ENCODE data around the gene GAD1.

Gene GAD1

GRCh38 chr2:170813611-170814532, 2.8 kb upstream of the GAD1 start:
- ATAC-seq (replicated peaks): no peak
- DNase-seq: no peak
- Mint-ChIP-seq H3K27ac (peak overlapping the region; percentile 67), H3K36me3 (peaks cover 0 to 5% of the 10 kb centered on the region in 2 donors), H3K9me3 (no peaks in the 10 kb centered on the region), H3K27me3 (peaks cover 66 to 77% of the 10 kb centered on the region in 2 donors), H3K4me3 (peak overlapping the region in 1 of 2 donors; percentile 27), H3K4me1 (peaks cover 33 to 53% of the 10 kb centered on the region in 2 donors)

DNA sequence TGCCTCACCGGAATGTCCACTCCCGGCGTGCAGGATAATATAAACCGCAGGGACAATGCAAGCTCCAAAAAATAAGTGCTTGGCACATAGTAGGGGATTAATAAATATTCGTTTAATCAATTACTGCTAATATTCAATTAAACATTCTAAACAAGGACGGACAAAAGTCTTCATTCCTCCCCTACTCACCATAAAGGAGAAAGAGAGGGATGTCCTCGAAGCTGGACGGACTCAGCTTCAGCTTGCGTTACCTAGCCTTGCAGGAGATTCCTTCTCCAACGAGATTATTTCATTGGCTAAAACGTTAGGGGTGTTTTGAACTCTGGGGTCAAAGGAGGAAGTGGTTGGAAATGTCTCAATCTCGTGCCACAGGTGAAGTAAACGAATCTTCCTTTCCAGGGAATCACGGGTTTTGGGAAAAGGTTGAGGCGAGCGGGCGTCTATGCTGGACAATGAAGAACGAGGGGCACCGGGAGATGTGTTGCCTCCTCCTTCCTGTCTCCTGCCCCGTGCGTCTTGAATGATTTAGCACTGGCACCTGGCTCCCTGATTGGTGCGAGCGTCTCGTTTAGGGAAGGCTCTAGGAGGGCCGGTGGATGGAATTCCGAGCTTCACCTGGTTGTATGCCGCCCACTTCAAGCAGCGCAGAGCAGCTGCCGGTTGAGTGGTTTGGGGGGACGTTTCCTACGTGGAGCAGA, 2.0 kb upstream of the GAD1 start:
- Mint-ChIP-seq H3K4me1 (peaks cover 34 to 59% of the 10 kb centered on the region in 2 donors), H3K27me3 (peaks cover 62 to 77% of the 10 kb centered on the region in 2 donors), H3K36me3 (peaks cover 0 to 5% of the 10 kb centered on the region in 2 donors), H3K27ac (peak overlapping the region; percentile 37), H3K4me3 (peak overlapping the region in 1 of 2 donors; percentile 41), H3K9me3 (no peaks in the 10 kb centered on the region)
- DNase-seq (no peak), ATAC-seq (replicated peaks) (no peak)

DNA sequence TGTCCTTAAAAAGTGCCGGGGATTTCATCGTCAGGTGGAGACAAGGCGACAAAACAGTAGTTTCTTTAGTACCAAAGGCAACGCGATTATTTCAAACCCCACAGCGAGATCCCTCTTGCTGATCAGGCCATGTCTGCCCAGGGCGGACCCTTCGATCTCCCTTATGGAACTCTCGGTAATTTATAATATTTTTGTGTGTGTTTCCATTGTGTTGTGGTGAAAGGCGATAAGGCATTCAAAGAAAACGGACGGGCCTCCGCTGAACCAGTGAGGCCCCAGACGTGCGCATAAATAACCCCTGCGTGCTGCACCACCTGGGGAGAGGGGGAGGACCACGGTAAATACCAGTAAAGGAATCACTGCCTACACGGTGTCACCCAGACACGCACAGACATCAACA, 1.4 kb upstream of the GAD1 start:
- Mint-ChIP-seq H3K4me1 (peaks cover 35 to 64% of the 10 kb centered on the region in 2 donors), H3K36me3 (peaks cover 0 to 5% of the 10 kb centered on the region in 2 donors), H3K27me3 (peaks cover 63 to 77% of the 10 kb centered on the region in 2 donors), H3K27ac (peak overlapping the region; percentile 93), H3K9me3 (no peaks in the 10 kb centered on the region), H3K4me3 (peak overlapping the region; percentile 74 to 82)
- ATAC-seq (replicated peaks) (no peak), DNase-seq (no peak)

DNA sequence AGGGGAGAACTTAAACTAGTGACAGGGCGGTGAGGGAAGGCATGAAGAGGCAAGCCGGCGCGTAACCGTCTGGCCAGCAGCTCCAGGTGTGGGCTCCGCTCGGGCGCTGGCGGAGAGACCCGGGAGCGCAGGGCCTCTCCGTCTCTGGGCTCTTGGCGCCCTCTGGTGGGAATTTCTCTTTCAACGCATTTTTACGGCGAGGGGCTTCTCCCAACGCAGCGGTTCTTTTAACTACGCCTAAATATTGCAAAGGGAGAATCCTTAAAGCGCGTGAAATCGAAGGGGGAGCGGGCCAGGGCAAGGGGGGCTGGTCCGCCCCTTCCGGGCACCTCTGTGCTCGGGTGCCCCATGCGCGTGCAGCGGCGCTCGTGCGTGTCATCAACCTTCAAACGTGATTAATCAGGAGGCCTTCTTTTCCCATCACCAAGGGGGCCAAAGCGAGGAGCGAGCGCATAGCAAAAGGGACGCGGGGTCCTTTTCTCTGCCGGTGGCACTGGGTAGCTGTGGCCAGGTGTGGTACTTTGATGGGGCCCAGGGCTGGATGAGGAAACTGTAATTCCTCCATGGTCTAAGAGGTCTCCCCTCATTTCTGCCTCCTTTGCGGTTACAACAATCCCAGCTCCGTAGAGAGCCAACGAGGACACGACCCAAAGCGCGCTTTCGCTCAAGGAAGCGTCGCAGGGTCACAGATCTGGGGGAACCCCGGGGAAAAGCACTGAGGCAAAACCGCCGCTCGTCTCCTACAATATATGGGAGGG, 762 bp upstream of the GAD1 start:
- H3K36me3 Mint-ChIP-seq: peaks cover 4 to 11% of the 10 kb centered on the region in 2 donors
- H3K27ac Mint-ChIP-seq: peak overlapping the region; percentile 93
- ATAC-seq (replicated peaks): peak; percentile 49 to 63
- H3K4me3 Mint-ChIP-seq: peak overlapping the region; percentile 74 to 82
- peaks cover 41 to 70% of the 10 kb centered on the region in 2 donors for H3K4me1 Mint-ChIP-seq
- peaks cover 69 to 80% of the 10 kb centered on the region in 2 donors for H3K27me3 Mint-ChIP-seq
- DNase-seq: peak; percentile 44
- H3K9me3 Mint-ChIP-seq: peaks cover 0 to 2% of the 10 kb centered on the region in 2 donors

DNA sequence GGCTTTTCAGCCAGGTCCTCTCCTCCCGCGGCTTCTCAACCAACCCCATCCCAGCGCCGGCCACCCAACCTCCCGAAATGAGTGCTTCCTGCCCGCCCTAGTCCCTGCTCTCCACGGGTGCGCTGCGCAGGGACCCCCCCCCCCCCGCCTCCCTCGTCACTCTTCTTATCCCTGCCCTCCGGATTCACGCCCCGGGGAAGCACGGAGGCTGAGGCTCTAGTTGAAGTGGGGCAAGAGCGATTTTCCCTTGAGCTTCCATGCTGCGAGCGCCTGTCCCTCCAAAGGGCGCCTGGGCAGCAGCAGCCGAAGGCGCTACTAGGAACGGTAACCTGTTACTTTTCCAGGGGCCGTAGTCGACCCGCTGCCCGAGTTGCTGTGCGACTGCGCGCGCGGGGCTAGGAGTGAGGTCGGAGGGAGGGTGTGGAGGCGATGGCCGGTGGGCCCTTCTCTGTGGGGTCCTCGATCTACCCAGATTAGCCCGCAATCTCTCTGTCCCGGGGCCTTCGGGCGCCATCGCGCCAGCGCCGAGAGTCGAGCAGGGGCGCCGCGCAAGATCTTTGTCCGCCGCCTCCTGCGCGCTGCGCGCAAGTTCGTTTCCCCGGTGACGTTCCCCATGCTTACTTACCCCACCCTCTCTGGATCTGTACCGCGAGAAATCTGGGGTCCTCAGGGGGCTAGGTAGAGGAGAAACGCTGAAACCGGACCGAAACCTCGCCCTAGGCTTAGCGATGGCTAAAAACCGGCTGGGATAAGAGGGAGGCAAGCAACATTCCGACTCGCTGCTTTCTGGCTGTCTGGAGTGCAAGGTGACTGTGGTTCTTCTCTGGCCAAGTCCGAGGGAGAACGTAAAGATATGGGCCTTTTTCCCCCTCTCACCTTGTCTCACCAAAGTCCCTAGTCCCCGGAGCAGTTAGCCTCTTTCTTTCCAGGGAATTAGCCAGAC, 677 bp downstream of the GAD1 start:
- H3K27me3 Mint-ChIP-seq: peaks cover 78 to 94% of the 10 kb centered on the region in 2 donors
- peak overlapping the region; percentile 75 to 82 for H3K4me3 Mint-ChIP-seq
- peaks cover 7 to 11% of the 10 kb centered on the region in 2 donors for H3K36me3 Mint-ChIP-seq
- DNase-seq (no peak), ATAC-seq (replicated peaks) (peak in 1 of 2 donors; percentile 2)
- peak overlapping the region; percentile 83 for H3K27ac Mint-ChIP-seq
- H3K9me3 Mint-ChIP-seq: peaks cover 0 to 2% of the 10 kb centered on the region in 2 donors
- peaks cover 53 to 84% of the 10 kb centered on the region in 2 donors for H3K4me1 Mint-ChIP-seq

DNA sequence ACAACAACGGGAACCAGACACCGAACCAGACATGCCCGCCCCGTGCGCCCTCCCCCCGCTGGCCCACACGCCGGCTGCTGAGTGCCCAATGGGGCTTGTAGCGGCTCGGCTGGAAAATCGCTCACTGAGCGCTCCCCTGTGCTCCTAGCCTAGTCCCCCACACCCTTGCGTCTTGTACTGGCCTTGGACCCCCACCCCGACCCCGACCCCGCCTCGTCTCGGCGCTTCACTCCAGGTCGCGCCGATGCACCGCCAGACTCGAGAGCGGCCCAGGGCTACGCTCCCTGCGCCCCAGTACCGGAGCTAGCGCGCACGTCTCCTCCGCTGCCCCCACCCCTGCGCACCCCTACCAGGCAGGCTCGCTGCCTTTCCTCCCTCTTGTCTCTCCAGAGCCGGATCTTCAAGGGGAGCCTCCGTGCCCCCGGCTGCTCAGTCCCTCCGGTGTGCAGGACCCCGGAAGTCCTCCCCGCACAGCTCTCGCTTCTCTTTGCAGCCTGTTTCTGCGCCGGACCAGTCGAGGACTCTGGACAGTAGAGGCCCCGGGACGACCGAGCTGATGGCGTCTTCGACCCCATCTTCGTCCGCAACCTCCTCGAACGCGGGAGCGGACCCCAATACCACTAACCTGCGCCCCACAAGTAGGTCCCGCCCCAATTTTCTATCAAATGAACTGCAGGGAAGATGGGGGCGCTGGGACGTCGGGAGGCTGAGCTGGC, 1.5 kb downstream of the GAD1 start:
- Mint-ChIP-seq H3K27ac (peak overlapping the region; percentile 90), H3K4me1 (peaks cover 56 to 89% of the 10 kb centered on the region in 2 donors), H3K27me3 (peaks cover 76 to 92% of the 10 kb centered on the region in 2 donors), H3K4me3 (peak overlapping the region; percentile 75 to 82), H3K36me3 (peaks cover 10 to 11% of the 10 kb centered on the region in 2 donors), H3K9me3 (peaks cover 0 to 2% of the 10 kb centered on the region in 2 donors)
- no peak for DNase-seq
- ATAC-seq (replicated peaks): no peak

GRCh38 chr2:170818752-170819470, 2.2 kb downstream of the GAD1 start:
- no peak for ATAC-seq (replicated peaks)
- DNase-seq: no peak
- peaks cover 51 to 91% of the 10 kb centered on the region in 2 donors for H3K4me1 Mint-ChIP-seq
- peak overlapping the region; percentile 69 to 76 for H3K4me3 Mint-ChIP-seq
- peaks cover 0 to 2% of the 10 kb centered on the region in 2 donors for H3K9me3 Mint-ChIP-seq
- H3K27me3 Mint-ChIP-seq: peaks cover 71 to 89% of the 10 kb centered on the region in 2 donors
- peaks cover 10 to 11% of the 10 kb centered on the region in 2 donors for H3K36me3 Mint-ChIP-seq
- peak overlapping the region; percentile 90 for H3K27ac Mint-ChIP-seq

DNA sequence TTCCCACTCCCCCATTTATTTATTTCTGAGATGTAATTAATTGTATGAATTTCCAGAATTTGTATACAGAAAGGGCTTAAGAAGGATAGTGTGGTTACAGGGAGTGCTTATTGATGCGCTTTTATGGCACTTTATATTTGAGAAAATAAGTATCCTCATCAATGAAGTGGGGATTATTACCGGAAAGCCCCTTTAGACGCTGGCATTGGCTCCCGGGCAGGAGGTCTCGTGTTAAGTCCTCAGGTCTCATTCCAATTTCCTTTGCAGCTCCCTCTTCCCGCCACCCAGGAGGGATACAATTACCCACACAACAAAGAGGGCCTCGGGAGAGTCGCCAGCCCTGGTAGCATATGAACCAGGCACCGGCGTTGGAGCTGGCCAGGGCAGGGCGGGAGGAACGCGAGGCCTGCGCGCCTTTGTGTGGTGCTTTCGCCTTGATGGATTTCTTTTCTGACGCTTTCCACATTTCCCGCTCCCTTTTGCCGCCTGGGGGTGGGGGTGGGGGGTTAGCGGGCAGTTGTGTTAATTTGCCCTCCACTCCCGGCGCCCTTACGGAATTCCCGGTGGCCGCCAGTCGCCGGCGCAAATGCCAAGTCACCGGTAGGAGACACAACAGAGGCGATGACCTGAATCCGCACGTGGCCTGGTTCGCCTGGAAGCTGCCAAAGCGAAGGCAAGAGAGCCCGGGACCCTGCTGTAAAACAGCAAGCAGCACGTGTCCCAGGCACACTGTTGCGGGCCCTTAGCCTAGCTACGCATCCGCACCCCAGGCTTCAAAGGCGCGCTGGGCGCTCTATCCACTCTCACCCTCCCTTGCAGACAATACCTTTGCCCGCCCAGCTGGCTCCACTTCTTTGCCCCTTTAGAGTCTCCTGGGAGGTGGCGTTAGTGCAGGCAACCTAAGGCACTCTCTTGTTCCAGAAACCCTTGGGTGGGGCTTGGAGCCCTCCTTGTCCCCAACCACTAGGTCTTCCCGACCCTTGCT, 3.3 kb downstream of the GAD1 start:
- Mint-ChIP-seq H3K4me3 (peak overlapping the region; percentile 79 to 80), H3K9me3 (peaks cover 0 to 2% of the 10 kb centered on the region in 2 donors), H3K4me1 (peaks cover 46 to 89% of the 10 kb centered on the region in 2 donors), H3K27me3 (peaks cover 71 to 89% of the 10 kb centered on the region in 2 donors), H3K36me3 (peaks cover 10 to 11% of the 10 kb centered on the region in 2 donors), H3K27ac (peak overlapping the region; percentile 73)
- ATAC-seq (replicated peaks): no peak
- DNase-seq: no peak

GRCh38 chr2:170820757-170821530, 4.3 kb downstream of the GAD1 start:
- peak overlapping the region; percentile 73 for H3K27ac Mint-ChIP-seq
- peaks cover 10 to 11% of the 10 kb centered on the region in 2 donors for H3K36me3 Mint-ChIP-seq
- DNase-seq (no peak), ATAC-seq (replicated peaks) (no peak)
- peaks cover 72 to 90% of the 10 kb centered on the region in 2 donors for H3K27me3 Mint-ChIP-seq
- H3K4me3 Mint-ChIP-seq: peak overlapping the region; percentile 79 to 80
- H3K9me3 Mint-ChIP-seq: peaks cover 0 to 2% of the 10 kb centered on the region in 2 donors
- peaks cover 42 to 79% of the 10 kb centered on the region in 2 donors for H3K4me1 Mint-ChIP-seq

- Mint-ChIP-seq H3K27me3 (peaks cover 75 to 95% of the 10 kb centered on the region in 2 donors), H3K27ac (peak overlapping the region; percentile 42), H3K36me3 (peaks cover 10 to 11% of the 10 kb centered on the region in 2 donors), H3K4me1 (peaks cover 40 to 73% of the 10 kb centered on the region in 2 donors), H3K4me3 (peak overlapping the region; percentile 79 to 80), H3K9me3 (peaks cover 0 to 2% of the 10 kb centered on the region in 2 donors)
- ATAC-seq (replicated peaks) (no peak), DNase-seq (no peak)
These were observed 5.0 kb downstream of the GAD1 start for GRCh38 chr2:170821531-170822289.
